Choroid plexus epithelial cell (primary cell): Measurements from ENCODE around the gene HS3ST4.
"Not testable (repeated sequence)": the region's sequence is repeated elsewhere in the genome, so short reads cannot be mapped to it uniquely, and the experiment has no call there.

ENCODE experiments used
- DNase-seq: peaks from one replicate; pipeline ENCODE4 v3.0.0-alpha.2; 2010; ENCODE audit warnings: low read depth
- H3K4me3 ChIP-seq: 2 replicates; pipeline ENCODE4 v1.5.1; 2011; ENCODE audit warnings: low read depth, mild to moderate bottlenecking, control low read depth, low read length, moderate library complexity
- CTCF ChIP-seq: conservative IDR thresholded peaks from 2 replicates; pipeline ENCODE4 v1.5.1; 2011; ENCODE audit warnings: low read depth, mild to moderate bottlenecking, control low read depth, inconsistent platforms, low read length, moderate library complexity

HS3ST4 gene

GRCh38 chr16:25750488-25751216 lies 58.9 kb downstream of the HS3ST4 start:
- H3K4me3 ChIP-seq = no peak overlapping the region
- DNase-seq = no peak
- no peak for TF ChIP-seq CTCF

- DNase-seq = no peak
- no peak for TF ChIP-seq CTCF
- no peak overlapping the region for H3K4me3 ChIP-seq
Observed at GRCh38 chr16:25751230-25751835, 59.6 kb downstream of the HS3ST4 start.

GRCh38 chr16:25764466-25764865 lies 72.7 kb downstream of the HS3ST4 start:
- no peak overlapping the region for H3K4me3 ChIP-seq
- no peak for TF ChIP-seq CTCF

GRCh38 chr16:25771216-25771615 lies 79.5 kb downstream of the HS3ST4 start:
- no peak overlapping the region for H3K4me3 ChIP-seq
- no peak for DNase-seq
- no peak for TF ChIP-seq CTCF

More at GRCh38 chr16:25764466-25764865, 72.7 kb downstream of the HS3ST4 start:
- DNase-seq = no peak

- TF ChIP-seq CTCF = no peak
- no peak overlapping the region for H3K4me3 ChIP-seq
- no peak for DNase-seq
Observed at GRCh38 chr16:25771812-25772568, 80.2 kb downstream of the HS3ST4 start.

GRCh38 chr16:25776214-25776613 lies 84.5 kb downstream of the HS3ST4 start:
- DNase-seq, H3K4me3 ChIP-seq: not testable (repeated sequence)

- no peak overlapping the region for H3K4me3 ChIP-seq
- TF ChIP-seq CTCF = no peak
- no peak for DNase-seq
Observed at GRCh38 chr16:25783226-25783625, 91.5 kb downstream of the HS3ST4 start.
